ENCODE measurements around the gene LRCH1.

Gene LRCH1

GRCh38 chr13:46795321-46795720 is 242.4 kb downstream of the LRCH1 start:
- DNase-seq (ENCODE audit: low read depth in 3 of 3): no peak

GRCh38 chr13:46796129-46796514 is 243.2 kb downstream of the LRCH1 start:
- DNase-seq (ENCODE audit: low read depth in 3 of 3): no peak

- peak; percentile 84 to 91 (median 87) for DNase-seq (ENCODE audit: low read depth in 3 of 3)
These were observed 243.8 kb downstream of the LRCH1 start, which contains the start of gene ESD for GRCh38 chr13:46796515-46797474. Gene ESD, minus strand, starts transcription at chr13:46797161. Its CDS starts 5,748 bp downstream, at chr13:46791413.

GRCh38 chr13:46797501-46798237 is 244.7 kb downstream of the LRCH1 start:
- no peak for DNase-seq (ENCODE audit: low read depth in 3 of 3)

GRCh38 chr13:46799139-46799538 is 246.2 kb downstream of the LRCH1 start:
- DNase-seq (ENCODE audit: low read depth in 3 of 3): no peak

GRCh38 chr13:46801858-46802257 is 248.9 kb downstream of the LRCH1 start:
- no peak for DNase-seq (ENCODE audit: low read depth in 3 of 3)

Data from stimulated activated CD4-positive, alpha-beta T cell treated with anti-CD3 and anti-CD28 coated beads, TNF-alpha, amount 100 ng/mL, for 4 hours (primary cell).